GM19438 (cell line): ENCODE data around the gene SOX21.
"Not testable (repeated sequence)": the region's sequence is repeated elsewhere in the genome, so short reads cannot be mapped to it uniquely, and the experiment has no call there.

Experiments used
- ATAC-seq: cut with Tn5 transposase; IDR thresholded peaks from one replicate; pipeline ENCODE4 v1.9.1; 2021; ENCODE audit warnings: low read depth; ENCODE audit not compliant: unreplicated experiment

Gene SOX21

GRCh38 chr13:94712287-94712811 lies at the start of gene SOX21:
Gene SOX21, minus strand, starts transcription at chr13:94712545. Its CDS starts 496 bp downstream, at chr13:94712049.
- no peak for ATAC-seq

DNA sequence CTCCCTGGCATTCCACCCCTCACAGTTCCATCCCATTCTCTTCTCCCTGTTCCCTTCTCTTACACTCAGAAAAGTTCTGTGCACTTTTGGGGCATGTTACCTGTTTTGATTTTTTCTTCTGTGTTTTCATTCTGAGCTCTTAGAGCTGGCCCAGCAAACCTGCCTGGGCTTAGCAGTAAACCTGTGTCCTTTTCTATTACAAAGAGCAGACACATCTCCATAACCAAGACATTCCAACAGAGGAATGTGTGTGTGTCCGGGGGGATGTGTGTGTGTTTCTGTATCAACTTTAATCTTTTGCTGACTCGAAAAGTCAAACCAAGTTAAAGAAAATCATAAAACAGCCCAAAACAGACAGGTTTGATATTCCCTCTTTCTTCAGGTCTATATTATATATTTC lies 49.1 kb upstream of the SOX21 start:
- ATAC-seq, result no peak

DNA sequence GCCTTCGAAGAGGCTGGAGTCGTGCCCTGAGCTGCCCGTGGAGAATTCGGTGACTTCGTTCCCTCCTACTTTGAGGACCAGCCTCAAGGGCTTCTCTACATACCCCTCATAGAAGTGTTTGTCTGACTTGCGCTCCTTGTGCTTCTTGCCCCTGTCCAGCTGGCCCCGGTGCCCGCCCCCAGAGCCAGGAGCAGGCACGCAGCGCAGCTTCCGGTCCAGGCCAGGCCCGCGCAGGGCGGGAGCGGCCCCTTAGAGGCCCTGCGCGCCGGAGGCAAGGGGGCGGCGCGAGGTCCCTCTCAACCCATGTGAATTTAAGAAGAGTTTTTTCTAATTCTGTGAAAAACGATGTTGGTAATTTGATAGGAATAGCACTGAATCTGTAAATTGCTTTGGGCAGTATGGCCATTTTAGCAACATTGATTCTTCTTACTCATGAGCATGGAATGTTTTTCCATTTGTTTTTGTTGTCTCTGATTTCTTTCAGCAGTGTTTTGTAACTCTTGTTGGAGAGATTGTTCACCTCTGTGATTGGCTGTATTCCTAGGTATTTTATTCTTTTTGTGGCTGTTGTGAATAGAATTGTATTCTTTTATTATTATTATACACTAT lies 46.9 kb upstream of the SOX21 start:
- ATAC-seq, result no peak

GRCh38 chr13:94758436-94758960 lies 46.2 kb upstream of the SOX21 start:
- ATAC-seq, result no peak

GRCh38 chr13:94753327-94753726 lies 41.0 kb upstream of the SOX21 start:
- ATAC-seq, result no peak

- ATAC-seq, result no peak
These were observed 36.8 kb upstream of the SOX21 start for GRCh38 chr13:94749162-94749561.

- no peak for ATAC-seq
These were observed 26.9 kb upstream of the SOX21 start for GRCh38 chr13:94739235-94739634.

- no peak for ATAC-seq
These were observed 18.7 kb upstream of the SOX21 start for GRCh38 chr13:94731028-94731427.

DNA sequence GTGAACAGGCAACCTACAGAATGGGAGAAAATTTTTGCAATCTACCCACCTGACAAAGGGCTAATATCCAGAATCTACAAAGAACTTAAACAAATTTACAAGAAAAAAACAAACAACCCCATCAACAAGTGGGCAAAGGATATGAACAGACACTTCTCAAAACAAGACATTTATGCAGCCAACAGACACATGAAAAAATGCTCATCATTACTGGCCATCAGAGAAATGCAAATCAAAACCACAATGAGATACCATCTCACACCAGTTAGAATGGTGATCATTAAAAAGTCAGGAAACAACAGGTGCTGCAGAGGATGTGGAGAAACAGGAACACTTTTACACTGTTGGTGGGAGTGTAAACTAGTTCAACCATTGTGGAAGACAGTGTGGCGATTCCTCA lies 17.6 kb upstream of the SOX21 start:
- not testable (repeated sequence) for ATAC-seq

DNA sequence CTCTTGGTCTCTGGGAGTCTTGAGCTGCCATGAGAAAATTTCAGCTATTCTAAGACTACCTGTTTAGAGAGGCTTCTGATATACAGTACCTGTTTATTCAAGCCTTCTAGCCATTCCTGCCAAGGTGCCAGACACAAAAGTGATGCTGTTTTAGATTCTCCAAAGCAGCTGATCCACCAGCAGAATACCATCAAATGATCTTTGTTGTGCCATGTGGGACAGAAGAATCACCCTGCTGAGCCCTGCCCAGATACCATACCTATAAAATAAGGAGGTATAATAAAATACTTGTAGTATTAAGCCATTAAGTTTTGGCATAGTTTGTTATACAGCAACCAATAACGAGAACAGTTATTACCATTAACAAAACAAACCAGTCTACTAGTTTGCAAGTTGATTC lies 14.1 kb upstream of the SOX21 start:
- no peak for ATAC-seq

GRCh38 chr13:94722609-94723345 lies 10.4 kb upstream of the SOX21 start:
- ATAC-seq, result no peak

- not testable (repeated sequence) for ATAC-seq
These were observed 6.4 kb upstream of the SOX21 start for GRCh38 chr13:94718697-94719096.

- ATAC-seq, result no peak
These were observed 5.6 kb upstream of the SOX21 start for GRCh38 chr13:94717916-94718315.

DNA sequence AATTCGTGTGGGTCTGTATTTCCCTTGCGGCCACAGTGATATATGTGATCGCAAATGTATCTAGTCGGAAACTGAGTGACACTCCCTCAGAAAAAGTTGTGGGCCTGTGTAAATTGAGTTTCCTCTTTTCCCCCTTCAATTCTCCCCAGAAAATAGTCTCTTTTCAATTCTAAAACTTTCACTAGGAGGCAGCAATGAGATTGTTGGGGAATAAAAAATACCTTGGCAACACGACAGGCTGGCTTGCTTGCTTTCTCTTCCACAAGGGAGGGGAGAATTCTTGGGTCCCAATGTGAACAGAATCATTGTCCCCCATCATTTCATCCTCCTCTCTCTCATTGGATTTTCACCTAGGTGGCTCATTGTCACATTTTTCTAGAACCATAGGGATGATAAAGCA lies 3.7 kb upstream of the SOX21 start:
- ATAC-seq, result no peak

DNA sequence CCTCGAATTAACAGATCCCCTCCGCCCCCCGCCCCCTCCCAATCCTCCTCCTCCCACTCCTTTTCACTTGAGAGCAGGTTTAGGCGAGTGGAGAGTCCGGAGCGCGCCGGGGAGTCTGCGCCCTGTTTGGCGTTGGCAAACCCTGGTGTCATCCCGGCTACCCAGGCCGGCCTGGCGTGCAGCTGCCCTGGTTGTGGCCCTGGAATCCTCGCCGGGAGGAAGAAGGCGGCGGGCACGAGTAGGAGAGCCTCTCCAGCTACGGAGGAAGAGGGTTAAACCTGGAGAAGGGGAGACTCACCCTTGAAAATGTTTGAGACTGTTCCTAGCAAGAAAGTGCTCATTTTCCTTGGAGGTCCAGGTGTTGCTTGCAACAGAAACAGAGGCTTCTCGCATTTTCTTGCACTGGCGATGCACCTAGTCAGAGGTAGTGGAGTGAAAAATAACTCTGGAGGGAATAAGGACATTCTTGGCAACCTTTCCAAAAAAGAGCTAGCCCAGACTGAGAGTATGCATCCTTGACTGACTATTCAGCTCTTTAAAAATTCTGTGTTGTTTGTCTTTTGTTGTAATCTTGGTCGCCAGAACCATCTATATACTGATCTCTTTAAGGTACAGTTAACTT lies 1.3 kb upstream of the SOX21 start:
- no peak for ATAC-seq

- ATAC-seq, result no peak
These were observed 641 bp upstream of the SOX21 start for GRCh38 chr13:94712812-94713560.

GRCh38 chr13:94711561-94712286 lies 621 bp downstream of the SOX21 start:
- ATAC-seq, result peak; percentile 16

GRCh38 chr13:94710881-94711560 lies 1.3 kb downstream of the SOX21 start:
- peak; percentile 56 for ATAC-seq

- no peak for ATAC-seq
These were observed 2.1 kb downstream of the SOX21 start for GRCh38 chr13:94710065-94710781.
